ENCODE results near the gene NXPH1. TPM values are rescaled to one million over a fixed set of nuclear protein-coding genes. Genes with fewer than 3 reads are reported as not detected.

The NXPH1 gene
- polyA plus RNA-seq, 1 donor from 2014 or later, result 15.9 TPM

DNA sequence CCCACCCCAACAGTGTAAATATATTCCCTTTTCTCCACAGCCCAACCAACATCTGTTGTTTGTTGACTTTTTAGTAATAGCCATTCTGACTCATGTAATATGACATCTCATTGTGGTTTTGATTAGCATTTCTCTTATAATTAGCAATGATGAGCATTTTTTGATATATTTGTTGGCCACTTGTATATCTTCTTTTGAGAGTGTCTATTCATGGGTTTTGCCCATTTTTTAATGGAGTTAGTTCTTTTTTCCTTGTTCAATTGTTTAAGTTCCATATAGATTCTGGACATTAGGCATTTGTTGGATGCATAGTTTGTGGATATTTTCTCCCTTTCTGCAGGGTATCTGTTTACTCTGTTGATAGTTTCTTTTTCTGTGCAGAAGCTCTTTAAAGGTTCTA, 340.1 kb downstream of the NXPH1 start:
- no peak overlapping the region for H3K27ac ChIP-seq (ENCODE audit: low read length)
- no peaks in the 10 kb centered on the region for H3F3A ChIP-seq (ENCODE audit: insufficient read depth, low read length, poor library complexity, severe bottlenecking)
- H4K20me1 ChIP-seq (ENCODE audit: insufficient read depth), result no peaks in the 10 kb centered on the region
- no peak overlapping the region for H3K4me3 ChIP-seq (ENCODE audit: low read length)
- H3K79me2 ChIP-seq (replicated peaks; ENCODE audit: insufficient read depth, low read length), result no peaks in the 10 kb centered on the region
- H3K4me2 ChIP-seq (ENCODE audit: low read length), result no peak overlapping the region
- H3K9me2 ChIP-seq (ENCODE audit: insufficient read depth, low read length), result no peaks in the 10 kb centered on the region
- H3K9me3 ChIP-seq (ENCODE audit: low read length), result peaks cover 4% of the 10 kb centered on the region
- H2AFZ ChIP-seq (ENCODE audit: low read depth, low read length), result no peak overlapping the region
- TF ChIP-seq POLR2AphosphoS5 (IDR thresholded peaks at IDR 0.05), result no peak
- TF ChIP-seq, protein P1, sequence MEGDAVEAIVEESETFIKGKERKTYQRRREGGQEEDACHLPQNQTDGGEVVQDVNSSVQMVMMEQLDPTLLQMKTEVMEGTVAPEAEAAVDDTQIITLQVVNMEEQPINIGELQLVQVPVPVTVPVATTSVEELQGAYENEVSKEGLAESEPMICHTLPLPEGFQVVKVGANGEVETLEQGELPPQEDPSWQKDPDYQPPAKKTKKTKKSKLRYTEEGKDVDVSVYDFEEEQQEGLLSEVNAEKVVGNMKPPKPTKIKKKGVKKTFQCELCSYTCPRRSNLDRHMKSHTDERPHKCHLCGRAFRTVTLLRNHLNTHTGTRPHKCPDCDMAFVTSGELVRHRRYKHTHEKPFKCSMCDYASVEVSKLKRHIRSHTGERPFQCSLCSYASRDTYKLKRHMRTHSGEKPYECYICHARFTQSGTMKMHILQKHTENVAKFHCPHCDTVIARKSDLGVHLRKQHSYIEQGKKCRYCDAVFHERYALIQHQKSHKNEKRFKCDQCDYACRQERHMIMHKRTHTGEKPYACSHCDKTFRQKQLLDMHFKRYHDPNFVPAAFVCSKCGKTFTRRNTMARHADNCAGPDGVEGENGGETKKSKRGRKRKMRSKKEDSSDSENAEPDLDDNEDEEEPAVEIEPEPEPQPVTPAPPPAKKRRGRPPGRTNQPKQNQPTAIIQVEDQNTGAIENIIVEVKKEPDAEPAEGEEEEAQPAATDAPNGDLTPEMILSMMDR (IDR thresholded peaks at IDR 0.05; ENCODE audit: poor library complexity, severe bottlenecking), result no peak
- TF ChIP-seq, protein P2, sequence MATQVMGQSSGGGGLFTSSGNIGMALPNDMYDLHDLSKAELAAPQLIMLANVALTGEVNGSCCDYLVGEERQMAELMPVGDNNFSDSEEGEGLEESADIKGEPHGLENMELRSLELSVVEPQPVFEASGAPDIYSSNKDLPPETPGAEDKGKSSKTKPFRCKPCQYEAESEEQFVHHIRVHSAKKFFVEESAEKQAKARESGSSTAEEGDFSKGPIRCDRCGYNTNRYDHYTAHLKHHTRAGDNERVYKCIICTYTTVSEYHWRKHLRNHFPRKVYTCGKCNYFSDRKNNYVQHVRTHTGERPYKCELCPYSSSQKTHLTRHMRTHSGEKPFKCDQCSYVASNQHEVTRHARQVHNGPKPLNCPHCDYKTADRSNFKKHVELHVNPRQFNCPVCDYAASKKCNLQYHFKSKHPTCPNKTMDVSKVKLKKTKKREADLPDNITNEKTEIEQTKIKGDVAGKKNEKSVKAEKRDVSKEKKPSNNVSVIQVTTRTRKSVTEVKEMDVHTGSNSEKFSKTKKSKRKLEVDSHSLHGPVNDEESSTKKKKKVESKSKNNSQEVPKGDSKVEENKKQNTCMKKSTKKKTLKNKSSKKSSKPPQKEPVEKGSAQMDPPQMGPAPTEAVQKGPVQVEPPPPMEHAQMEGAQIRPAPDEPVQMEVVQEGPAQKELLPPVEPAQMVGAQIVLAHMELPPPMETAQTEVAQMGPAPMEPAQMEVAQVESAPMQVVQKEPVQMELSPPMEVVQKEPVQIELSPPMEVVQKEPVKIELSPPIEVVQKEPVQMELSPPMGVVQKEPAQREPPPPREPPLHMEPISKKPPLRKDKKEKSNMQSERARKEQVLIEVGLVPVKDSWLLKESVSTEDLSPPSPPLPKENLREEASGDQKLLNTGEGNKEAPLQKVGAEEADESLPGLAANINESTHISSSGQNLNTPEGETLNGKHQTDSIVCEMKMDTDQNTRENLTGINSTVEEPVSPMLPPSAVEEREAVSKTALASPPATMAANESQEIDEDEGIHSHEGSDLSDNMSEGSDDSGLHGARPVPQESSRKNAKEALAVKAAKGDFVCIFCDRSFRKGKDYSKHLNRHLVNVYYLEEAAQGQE (IDR thresholded peaks at IDR 0.05; ENCODE audit: borderline replicate concordance), result no peak
- no peaks in the 10 kb centered on the region for H3K36me3 ChIP-seq (ENCODE audit: insufficient read depth, low read length)
- no peak overlapping the region for H3K9ac ChIP-seq (ENCODE audit: low read length)
- H3K27me3 ChIP-seq (ENCODE audit: insufficient read depth, low read depth, low read length), result no peaks in the 10 kb centered on the region

DNA sequence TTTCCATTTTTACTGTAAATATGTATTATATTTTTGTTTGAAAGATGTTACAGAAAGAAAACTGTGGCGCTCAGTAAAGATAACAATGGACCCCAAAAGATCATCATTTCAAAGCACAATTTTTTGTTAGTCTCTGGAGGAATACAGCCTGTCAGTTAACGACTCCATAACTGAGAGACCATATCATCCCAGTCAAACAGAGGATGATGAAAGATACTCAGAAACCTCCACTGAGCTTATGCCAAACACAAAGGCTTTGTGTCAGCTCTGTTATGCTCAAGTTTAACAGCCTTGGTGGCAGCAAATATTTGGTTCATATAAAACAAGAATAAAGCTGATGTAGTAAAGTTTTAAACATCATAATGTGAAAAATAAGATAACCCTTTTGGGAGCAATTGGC, 345.1 kb downstream of the NXPH1 start:
- H3K27ac ChIP-seq (ENCODE audit: low read length), result no peak overlapping the region
- H3F3A ChIP-seq (ENCODE audit: insufficient read depth, low read length, poor library complexity, severe bottlenecking), result no peaks in the 10 kb centered on the region
- no peaks in the 10 kb centered on the region for H3K36me3 ChIP-seq (ENCODE audit: insufficient read depth, low read length)
- no peaks in the 10 kb centered on the region for H3K79me2 ChIP-seq (replicated peaks; ENCODE audit: insufficient read depth, low read length)
- no peak overlapping the region for H2AFZ ChIP-seq (ENCODE audit: low read depth, low read length)
- no peaks in the 10 kb centered on the region for H3K9me2 ChIP-seq (ENCODE audit: insufficient read depth, low read length)
- no peaks in the 10 kb centered on the region for H3K27me3 ChIP-seq (ENCODE audit: insufficient read depth, low read depth, low read length)
- H3K9me3 ChIP-seq (ENCODE audit: low read length), result peaks cover 4% of the 10 kb centered on the region
- H3K9ac ChIP-seq (ENCODE audit: low read length), result no peak overlapping the region
- no peak overlapping the region for H3K4me3 ChIP-seq (ENCODE audit: low read length)
- H3K4me2 ChIP-seq (ENCODE audit: low read length), result no peak overlapping the region
- TF ChIP-seq TAF1 (IDR thresholded peaks at IDR 0.05; ENCODE audit: low read depth) (no peak), POLR2AphosphoS5 (IDR thresholded peaks at IDR 0.05) (no peak), SMC3 (conservative IDR thresholded peaks at IDR 0.05; ENCODE audit: poor library complexity) (no peak), EZH2 (IDR thresholded peaks at IDR 0.05; ENCODE audit: borderline replicate concordance, insufficient read depth, low read length, poor library complexity, severe bottlenecking) (no peak), MXI1 (conservative IDR thresholded peaks at IDR 0.05; ENCODE audit: poor library complexity, severe bottlenecking) (no peak), RAD21 (conservative IDR thresholded peaks at IDR 0.05) (no peak), EP300 (conservative IDR thresholded peaks at IDR 0.05; ENCODE audit: poor library complexity, severe bottlenecking) (no peak)
- TF ChIP-seq, protein P2 (IDR thresholded peaks at IDR 0.05; ENCODE audit: borderline replicate concordance), result no peak
- TF ChIP-seq, protein P1 (IDR thresholded peaks at IDR 0.05; ENCODE audit: poor library complexity, severe bottlenecking), result no peak
- H4K20me1 ChIP-seq (ENCODE audit: insufficient read depth), result no peaks in the 10 kb centered on the region

Data from neural cell (in vitro differentiated cells).